HG02642 (cell line): ENCODE measurements around the gene ZNF473.
"Not testable (repeated sequence)": the region's sequence is repeated elsewhere in the genome, so short reads cannot be mapped to it uniquely, and the experiment has no call there.

Source experiments
- ATAC-seq: cut with Tn5 transposase; IDR thresholded peaks from one replicate; pipeline ENCODE4 v1.9.1; 2021; ENCODE audit warnings: mild to moderate bottlenecking; ENCODE audit not compliant: unreplicated experiment, poor library complexity

Gene ZNF473

GRCh38 chr19:50090706-50091105, 64.9 kb downstream of the ZNF473 start:
- ATAC-seq: not testable (repeated sequence)

DNA sequence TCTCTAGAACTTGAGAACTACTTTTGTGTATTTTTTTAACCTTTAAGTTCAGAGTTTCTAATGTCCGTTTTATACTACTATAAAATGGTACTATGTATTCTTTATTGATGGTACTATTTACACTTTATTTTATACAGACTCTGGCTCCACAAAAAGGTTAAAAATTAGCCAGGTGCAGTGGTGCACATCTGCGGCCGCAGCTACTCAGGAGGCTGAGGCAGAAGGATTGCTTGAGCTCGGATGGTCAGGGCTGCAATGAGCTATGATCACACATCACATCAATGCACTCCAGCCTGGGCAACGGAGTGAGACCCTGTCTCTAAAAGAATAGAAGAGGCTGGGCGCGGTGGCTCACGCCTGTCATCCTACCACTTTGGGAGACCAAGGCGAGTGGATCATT, 66.0 kb downstream of the ZNF473 start:
- ATAC-seq: not testable (repeated sequence)

GRCh38 chr19:50092597-50092996, 66.8 kb downstream of the ZNF473 start:
- not testable (repeated sequence) for ATAC-seq

GRCh38 chr19:50097884-50098283, 72.1 kb downstream of the ZNF473 start:
- ATAC-seq: not testable (repeated sequence)

- ATAC-seq: not testable (repeated sequence)
These were observed 73.1 kb downstream of the ZNF473 start for GRCh38 chr19:50098892-50099291.

GRCh38 chr19:50099696-50100095, 73.9 kb downstream of the ZNF473 start:
- ATAC-seq: not testable (repeated sequence)

- ATAC-seq: not testable (repeated sequence)
These were observed 75.1 kb downstream of the ZNF473 start for GRCh38 chr19:50100946-50101345.
